HG02798 (cell line): ENCODE data around the gene MYO16.

ENCODE experiments used
- ATAC-seq: cut with Tn5 transposase; IDR thresholded peaks from one replicate; pipeline ENCODE4 v1.9.1; 2021; ENCODE audit warnings: mild to moderate bottlenecking; ENCODE audit not compliant: unreplicated experiment, poor library complexity

MYO16 gene

GRCh38 chr13:109140054-109140453, 510.6 kb downstream of the MYO16 start:
- no peak for ATAC-seq

GRCh38 chr13:109140479-109141349, 511.3 kb downstream of the MYO16 start:
- ATAC-seq, result no peak

- ATAC-seq, result no peak
Measured at GRCh38 chr13:109141706-109142105, 512.3 kb downstream of the MYO16 start.

GRCh38 chr13:109144693-109145437, 515.5 kb downstream of the MYO16 start:
- no peak for ATAC-seq

GRCh38 chr13:109145631-109146030, 516.2 kb downstream of the MYO16 start:
- peak; percentile 93 for ATAC-seq

- ATAC-seq, result no peak
Measured at GRCh38 chr13:109146393-109146792, 517.0 kb downstream of the MYO16 start.

GRCh38 chr13:109146912-109147647, 517.7 kb downstream of the MYO16 start:
- no peak for ATAC-seq

GRCh38 chr13:109148243-109148642, 518.8 kb downstream of the MYO16 start:
- no peak for ATAC-seq

GRCh38 chr13:109150696-109151095, 521.3 kb downstream of the MYO16 start:
- ATAC-seq, result no peak

GRCh38 chr13:109151255-109151654, 521.8 kb downstream of the MYO16 start:
- ATAC-seq, result no peak

- ATAC-seq, result no peak
Measured at GRCh38 chr13:109151696-109152095, 522.3 kb downstream of the MYO16 start.

- no peak for ATAC-seq
Measured at GRCh38 chr13:109152311-109152820, 523.0 kb downstream of the MYO16 start.

GRCh38 chr13:109152941-109153340, 523.5 kb downstream of the MYO16 start:
- ATAC-seq, result no peak

- no peak for ATAC-seq
Measured at GRCh38 chr13:109154146-109154545, 524.7 kb downstream of the MYO16 start.

GRCh38 chr13:109154546-109154945, 525.1 kb downstream of the MYO16 start:
- ATAC-seq, result no peak

- ATAC-seq, result no peak
Measured at GRCh38 chr13:109154966-109155761, 525.8 kb downstream of the MYO16 start.

- no peak for ATAC-seq
Measured at GRCh38 chr13:109156181-109156935, 526.9 kb downstream of the MYO16 start.

GRCh38 chr13:109157275-109157674, 527.9 kb downstream of the MYO16 start:
- ATAC-seq, result no peak

- ATAC-seq, result no peak
Measured at GRCh38 chr13:109158383-109158782, 529.0 kb downstream of the MYO16 start.
